ENCODE results near the gene TBX2. TPM values are rescaled to one million over a fixed set of nuclear protein-coding genes. Genes with fewer than 3 reads are reported as not detected.

Gene TBX2
- total and polyA plus RNA-seq, 5 experiments from 2014 or later = 0.13 TPM; not detected in 4

GRCh38 chr17:61416540-61417363, 17.1 kb downstream of the TBX2 start:
- ATAC-seq = peak; percentile 31 to 32
- POLR2A ChIA-PET = no interaction called here

GRCh38 chr17:61418449-61418848, 18.8 kb downstream of the TBX2 start:
- Mint-ChIP-seq H3K36me3 (no peaks in the 10 kb centered on the region), H3K4me3 (no peak overlapping the region), H3K27ac (no peak overlapping the region), H3K27me3 (peaks cover 20 to 53% (median 42%) of the 10 kb centered on the region in 5 donors), H3K9me3 (no peaks in the 10 kb centered on the region), H3K4me1 (peaks cover 0 to 5% (median under 1%) of the 10 kb centered on the region in 4 donors)
- no peak for DNase-seq
- no peak for ATAC-seq
- POLR2A ChIA-PET = no interaction called here

More at GRCh38 chr17:61416540-61417363, 17.1 kb downstream of the TBX2 start:
- Mint-ChIP-seq H3K27me3 (peaks cover 15 to 45% (median 32%) of the 10 kb centered on the region in 5 donors), H3K36me3 (no peaks in the 10 kb centered on the region), H3K9me3 (no peaks in the 10 kb centered on the region), H3K4me1 (peaks cover 0 to 7% (median under 1%) of the 10 kb centered on the region in 4 donors), H3K4me3 (no peak overlapping the region), H3K27ac (peak overlapping the region in 1 of 10 donors; percentile 29)
- peak in 5 of 10 donors; percentile 33 to 65 (median 45) for DNase-seq

- Mint-ChIP-seq H3K4me1 (peaks cover 0 to 4% (median 0%) of the 10 kb centered on the region in 4 donors), H3K9me3 (no peaks in the 10 kb centered on the region), H3K27me3 (peaks cover 22 to 61% (median 44%) of the 10 kb centered on the region in 5 donors), H3K36me3 (no peaks in the 10 kb centered on the region), H3K27ac (no peak overlapping the region), H3K4me3 (no peak overlapping the region)
- DNase-seq = peak in 1 of 10 donors; percentile 18
- POLR2A ChIA-PET = no interaction called here
- ATAC-seq = no peak
Observed at GRCh38 chr17:61419496-61420046, 19.9 kb downstream of the TBX2 start.

- Mint-ChIP-seq H3K27me3 (peaks cover 26 to 65% (median 44%) of the 10 kb centered on the region in 5 donors), H3K4me3 (no peak overlapping the region), H3K36me3 (no peaks in the 10 kb centered on the region), H3K4me1 (peaks cover 0 to 4% (median 0%) of the 10 kb centered on the region in 4 donors), H3K9me3 (no peaks in the 10 kb centered on the region), H3K27ac (no peak overlapping the region)
- ATAC-seq (no peak), DNase-seq (no peak)
- POLR2A ChIA-PET = no interaction called here
Observed at GRCh38 chr17:61420052-61420451, 20.4 kb downstream of the TBX2 start.

- no peaks in the 10 kb centered on the region for H3K36me3 Mint-ChIP-seq
- peaks cover 0 to 4% (median 0%) of the 10 kb centered on the region in 4 donors for H3K4me1 Mint-ChIP-seq
- POLR2A ChIA-PET = no interaction called here
- ATAC-seq (no peak), DNase-seq (no peak)
- H3K9me3 Mint-ChIP-seq = no peaks in the 10 kb centered on the region
- peaks cover 27 to 73% (median 46%) of the 10 kb centered on the region in 5 donors for H3K27me3 Mint-ChIP-seq
- no peak overlapping the region for H3K27ac Mint-ChIP-seq
- H3K4me3 Mint-ChIP-seq = no peak overlapping the region
Observed at GRCh38 chr17:61420745-61421398, 21.2 kb downstream of the TBX2 start.

GRCh38 chr17:61421460-61421859, 21.8 kb downstream of the TBX2 start:
- peak in 1 of 10 donors; percentile 27 for DNase-seq
- H3K36me3 Mint-ChIP-seq = no peaks in the 10 kb centered on the region
- H3K4me3 Mint-ChIP-seq = no peak overlapping the region
- ATAC-seq = no peak
- no peak overlapping the region for H3K27ac Mint-ChIP-seq
- POLR2A ChIA-PET = no interaction called here
- H3K9me3 Mint-ChIP-seq = no peaks in the 10 kb centered on the region
- H3K27me3 Mint-ChIP-seq = peaks cover 27 to 76% (median 47%) of the 10 kb centered on the region in 5 donors
- H3K4me1 Mint-ChIP-seq = peaks cover 0 to 4% (median 0%) of the 10 kb centered on the region in 4 donors

- ATAC-seq = no peak
- POLR2A ChIA-PET = no interaction called here
- Mint-ChIP-seq H3K4me1 (no peaks in the 10 kb centered on the region), H3K27me3 (peaks cover 29 to 76% (median 46%) of the 10 kb centered on the region in 5 donors), H3K27ac (no peak overlapping the region), H3K4me3 (no peak overlapping the region), H3K36me3 (no peaks in the 10 kb centered on the region), H3K9me3 (no peaks in the 10 kb centered on the region)
- DNase-seq = no peak
Observed at GRCh38 chr17:61422116-61422799, 22.6 kb downstream of the TBX2 start.

GRCh38 chr17:61422869-61423268, 23.2 kb downstream of the TBX2 start:
- ATAC-seq = no peak
- no peaks in the 10 kb centered on the region for H3K9me3 Mint-ChIP-seq
- H3K36me3 Mint-ChIP-seq = no peaks in the 10 kb centered on the region
- peaks cover 29 to 76% (median 50%) of the 10 kb centered on the region in 5 donors for H3K27me3 Mint-ChIP-seq
- H3K27ac Mint-ChIP-seq = no peak overlapping the region
- no peak overlapping the region for H3K4me3 Mint-ChIP-seq
- H3K4me1 Mint-ChIP-seq = no peaks in the 10 kb centered on the region
- POLR2A ChIA-PET = no interaction called here
- DNase-seq = no peak

- DNase-seq (no peak), ATAC-seq (no peak)
- H3K4me1 Mint-ChIP-seq = no peaks in the 10 kb centered on the region
- H3K27me3 Mint-ChIP-seq = peaks cover 25 to 68% (median 42%) of the 10 kb centered on the region in 5 donors
- POLR2A ChIA-PET = no interaction called here
- H3K27ac Mint-ChIP-seq = no peak overlapping the region
- no peaks in the 10 kb centered on the region for H3K9me3 Mint-ChIP-seq
- H3K4me3 Mint-ChIP-seq = no peak overlapping the region
- H3K36me3 Mint-ChIP-seq = no peaks in the 10 kb centered on the region
Observed at GRCh38 chr17:61423967-61424649, 24.5 kb downstream of the TBX2 start.

- no peak overlapping the region for H3K27ac Mint-ChIP-seq
- DNase-seq (no peak), ATAC-seq (no peak)
- no peaks in the 10 kb centered on the region for H3K36me3 Mint-ChIP-seq
- no peak overlapping the region for H3K4me3 Mint-ChIP-seq
- H3K4me1 Mint-ChIP-seq = no peaks in the 10 kb centered on the region
- POLR2A ChIA-PET = no interaction called here
- H3K9me3 Mint-ChIP-seq = no peaks in the 10 kb centered on the region
- peaks cover 18 to 51% (median 35%) of the 10 kb centered on the region in 5 donors for H3K27me3 Mint-ChIP-seq
Observed at GRCh38 chr17:61425682-61426481, 26.2 kb downstream of the TBX2 start.

- Mint-ChIP-seq H3K36me3 (no peaks in the 10 kb centered on the region), H3K9me3 (no peaks in the 10 kb centered on the region), H3K27me3 (peaks cover 15 to 43% (median 33%) of the 10 kb centered on the region in 5 donors), H3K27ac (no peak overlapping the region), H3K4me3 (no peak overlapping the region), H3K4me1 (no peaks in the 10 kb centered on the region)
- DNase-seq (no peak), ATAC-seq (no peak)
- POLR2A ChIA-PET = no interaction called here
Observed at GRCh38 chr17:61426482-61427304, 27.1 kb downstream of the TBX2 start.
